PC-3 (cell line): ENCODE measurements around the gene ULK3.

Experiments
- CTCF ChIP-seq: fragments of 300-600 bp; sonication (generic); conservative IDR thresholded peaks from 2 replicates; pipeline ENCODE4 v1.5.1; 2017; ENCODE audit warnings: antibody characterized with exemption, low read depth, mild to moderate bottlenecking, low read length
- EZH2 ChIP-seq: fragments of 300-600 bp; sonication (generic); IDR thresholded peaks from one replicate; pipeline ENCODE4 v1.6.1; 2017; ENCODE audit warnings: antibody characterized with exemption, mild to moderate bottlenecking, low read length; ENCODE audit not compliant: unreplicated experiment

GRCh38 chr15:74865316-74865715 is 22.4 kb upstream of the ULK3 start:
- no peak for TF ChIP-seq CTCF
- no peak for TF ChIP-seq EZH2
